IPS-11a (cell line): ENCODE measurements around the gene FSD1.
"Not testable (repeated sequence)": the region's sequence is repeated elsewhere in the genome, so short reads cannot be mapped to it uniquely, and the experiment has no call there.

Source experiments
- H3K4me3 ChIP-seq: one replicate; pipeline ENCODE4 v1.5.1; 2013; ENCODE audit warnings: low read depth, low read length, control low read depth

FSD1 gene

GRCh38 chr19:4304538-4305256 lies at the start of gene FSD1:
Gene FSD1 (plus strand): TSS chr19:4304598. CDS start chr19:4304747, 149 bp downstream.
- no peak within 1 kb of the TSS for H3K4me3 ChIP-seq

- no peak overlapping the region for H3K4me3 ChIP-seq
Observed at GRCh38 chr19:4256563-4256962, 47.8 kb upstream of the FSD1 start.

- H3K4me3 ChIP-seq = no peak overlapping the region
Observed at GRCh38 chr19:4257025-4257424, 47.4 kb upstream of the FSD1 start.

GRCh38 chr19:4258181-4258580 lies 46.2 kb upstream of the FSD1 start:
- no peak overlapping the region for H3K4me3 ChIP-seq

- H3K4me3 ChIP-seq = no peak overlapping the region
Observed at GRCh38 chr19:4260613-4261191, 43.7 kb upstream of the FSD1 start.

GRCh38 chr19:4264812-4265211 lies 39.6 kb upstream of the FSD1 start:
- no peak overlapping the region for H3K4me3 ChIP-seq

GRCh38 chr19:4266253-4267000 lies 38.0 kb upstream of the FSD1 start:
- H3K4me3 ChIP-seq = no peak overlapping the region

- no peak overlapping the region for H3K4me3 ChIP-seq
Observed at GRCh38 chr19:4267101-4267900, 37.1 kb upstream of the FSD1 start.

- H3K4me3 ChIP-seq = no peak overlapping the region
Observed at GRCh38 chr19:4267901-4268815, 36.2 kb upstream of the FSD1 start.

GRCh38 chr19:4268816-4269430 lies 35.5 kb upstream of the FSD1 start:
- H3K4me3 ChIP-seq = no peak overlapping the region

- H3K4me3 ChIP-seq = no peak overlapping the region
Observed at GRCh38 chr19:4272894-4273293, 31.5 kb upstream of the FSD1 start.

- not testable (repeated sequence) for H3K4me3 ChIP-seq
Observed at GRCh38 chr19:4274321-4274686, 30.1 kb upstream of the FSD1 start.

GRCh38 chr19:4277191-4277696 lies 27.2 kb upstream of the FSD1 start:
- H3K4me3 ChIP-seq = no peak overlapping the region

GRCh38 chr19:4278010-4278409 lies 26.4 kb upstream of the FSD1 start:
- H3K4me3 ChIP-seq = no peak overlapping the region

GRCh38 chr19:4278419-4279266 lies 25.8 kb upstream of the FSD1 start, which contains the start of gene SHD:
Gene SHD (plus strand): TSS chr19:4279266. CDS start chr19:4280064, 798 bp downstream.
- peak within 1 kb of the TSS; percentile 53 for H3K4me3 ChIP-seq

- H3K4me3 ChIP-seq = peak overlapping the region; percentile 53
Observed at GRCh38 chr19:4279267-4279529, 25.2 kb upstream of the FSD1 start.

- peak overlapping the region; percentile 53 for H3K4me3 ChIP-seq
Observed at GRCh38 chr19:4279530-4280422, 24.6 kb upstream of the FSD1 start.
